Right lung (tissue), 5 donors: Measurements from ENCODE around the gene MLC1. TPM values are rescaled to one million over a fixed set of nuclear protein-coding genes. Genes with fewer than 3 reads are reported as not detected.

Experiments used
- DNase-seq, 2 donors: peaks; one replicate each; pipeline ENCODE4 v3.0.0-alpha.2; 2013
- polyA plus RNA-seq, 5 donors: library from polyadenylated mRNA; unstranded; fragments of 120-200 nt; gene quantifications; one replicate each; pipeline versions ENCODE4 v1.2.1 to v1.2.3, GENCODE V29; 2013; ENCODE audit warnings: inconsistent platforms in 1 of 5, low replicate concordance in 1 of 5; ENCODE audit not compliant: insufficient read length in 5 of 5, insufficient read depth in 1 of 5

The MLC1 gene
- polyA plus RNA-seq, 5 donors = 1.4 to 2.4 (median 2.0) TPM

- DNase-seq = no peak
Measured at GRCh38 chr22:50058061-50058905, 26.9 kb downstream of the MLC1 start, which contains the start of gene TTLL8. Gene TTLL8, minus strand, starts transcription at chr22:50058298.

DNA sequence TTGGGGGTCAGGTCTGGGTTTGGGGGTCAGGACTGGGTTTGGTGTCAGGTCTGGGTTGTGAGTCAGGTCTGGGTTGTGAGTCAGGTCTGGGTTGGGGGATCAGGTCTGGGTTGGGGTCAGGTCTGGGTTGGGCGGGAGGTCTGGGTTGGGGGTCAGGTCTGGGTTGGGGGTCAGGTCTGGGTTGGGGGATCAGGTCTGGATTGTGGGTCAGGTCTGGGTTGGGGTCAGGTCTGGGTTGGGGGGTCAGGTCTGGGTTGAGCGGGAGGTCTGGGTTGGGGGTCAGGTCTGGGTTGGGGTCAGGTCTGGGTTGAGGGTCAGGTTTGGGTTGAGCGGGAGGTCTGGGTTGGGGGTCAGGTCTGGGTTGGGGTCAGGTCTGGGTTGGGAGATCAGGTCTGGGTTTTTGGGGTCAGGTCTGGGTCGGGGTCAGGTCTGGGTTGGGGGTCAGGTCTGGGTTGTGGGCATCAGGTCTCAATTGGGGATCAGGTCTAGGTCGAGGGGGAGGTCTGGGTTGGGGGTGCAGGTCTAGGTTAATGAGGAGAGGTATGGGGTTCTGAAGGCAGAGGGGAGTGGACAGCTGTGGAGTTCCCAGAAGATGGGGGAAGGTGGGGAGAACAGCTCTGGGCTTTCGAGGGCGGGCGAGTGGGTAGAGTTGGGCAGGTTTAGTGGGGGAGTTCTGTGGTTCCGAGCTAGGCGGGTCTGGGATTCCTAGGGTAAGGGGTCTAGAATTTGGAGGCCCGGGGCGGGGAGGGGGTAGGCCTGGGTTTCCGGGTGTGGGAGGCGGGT, 27.8 kb downstream of the MLC1 start:
- no peak for DNase-seq

- no peak for DNase-seq
Measured at GRCh38 chr22:50056214-50056972, 28.8 kb downstream of the MLC1 start.

GRCh38 chr22:50053861-50054260, 31.4 kb downstream of the MLC1 start:
- DNase-seq = no peak

GRCh38 chr22:50051930-50052329, 33.3 kb downstream of the MLC1 start:
- no peak for DNase-seq

- no peak for DNase-seq
Measured at GRCh38 chr22:50049299-50050195, 35.7 kb downstream of the MLC1 start.

DNA sequence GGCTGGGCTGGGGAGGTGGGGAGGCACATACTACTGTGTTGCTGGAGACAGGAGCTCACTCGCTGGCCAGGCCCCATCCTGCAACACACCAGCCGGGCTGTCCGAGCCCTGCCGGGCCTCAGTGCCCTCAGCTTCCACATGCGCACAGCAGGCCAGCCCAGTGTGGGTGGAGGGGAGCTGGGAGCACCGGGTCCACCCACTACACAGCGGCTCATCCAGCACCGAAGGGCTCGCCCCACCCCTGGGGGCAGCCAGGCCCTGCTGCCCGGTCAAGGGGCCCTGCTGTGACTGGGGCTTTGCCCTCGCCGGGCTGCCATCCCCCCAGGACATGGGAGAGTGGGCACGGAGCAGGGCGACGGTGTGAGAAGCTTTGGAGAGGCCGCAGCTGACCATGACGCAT, 36.4 kb downstream of the MLC1 start:
- DNase-seq = no peak

GRCh38 chr22:50048061-50048765, 37.0 kb downstream of the MLC1 start:
- DNase-seq = no peak

GRCh38 chr22:50047346-50047745, 37.9 kb downstream of the MLC1 start:
- no peak for DNase-seq

- DNase-seq = no peak
Measured at GRCh38 chr22:50046481-50047245, 38.6 kb downstream of the MLC1 start.

DNA sequence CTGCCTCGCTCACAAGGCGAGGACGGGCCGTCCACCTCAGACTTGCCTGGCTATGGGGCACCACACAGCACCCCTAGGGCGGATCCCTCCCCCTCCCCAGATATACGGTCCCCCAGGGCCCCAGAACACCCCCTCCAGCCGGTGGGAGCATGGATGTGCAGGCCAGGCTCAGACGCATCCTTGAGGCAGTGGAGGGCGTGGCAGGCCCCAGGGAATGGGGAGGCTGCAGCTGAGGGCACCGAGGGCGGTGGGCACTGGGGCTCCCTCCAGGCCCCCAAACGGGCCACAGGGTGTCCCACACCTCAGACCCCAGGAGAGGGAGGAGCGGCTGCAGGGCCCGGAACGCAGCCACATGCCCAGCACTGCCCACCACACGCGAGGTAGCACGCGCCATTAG, 39.2 kb downstream of the MLC1 start:
- no peak for DNase-seq

DNA sequence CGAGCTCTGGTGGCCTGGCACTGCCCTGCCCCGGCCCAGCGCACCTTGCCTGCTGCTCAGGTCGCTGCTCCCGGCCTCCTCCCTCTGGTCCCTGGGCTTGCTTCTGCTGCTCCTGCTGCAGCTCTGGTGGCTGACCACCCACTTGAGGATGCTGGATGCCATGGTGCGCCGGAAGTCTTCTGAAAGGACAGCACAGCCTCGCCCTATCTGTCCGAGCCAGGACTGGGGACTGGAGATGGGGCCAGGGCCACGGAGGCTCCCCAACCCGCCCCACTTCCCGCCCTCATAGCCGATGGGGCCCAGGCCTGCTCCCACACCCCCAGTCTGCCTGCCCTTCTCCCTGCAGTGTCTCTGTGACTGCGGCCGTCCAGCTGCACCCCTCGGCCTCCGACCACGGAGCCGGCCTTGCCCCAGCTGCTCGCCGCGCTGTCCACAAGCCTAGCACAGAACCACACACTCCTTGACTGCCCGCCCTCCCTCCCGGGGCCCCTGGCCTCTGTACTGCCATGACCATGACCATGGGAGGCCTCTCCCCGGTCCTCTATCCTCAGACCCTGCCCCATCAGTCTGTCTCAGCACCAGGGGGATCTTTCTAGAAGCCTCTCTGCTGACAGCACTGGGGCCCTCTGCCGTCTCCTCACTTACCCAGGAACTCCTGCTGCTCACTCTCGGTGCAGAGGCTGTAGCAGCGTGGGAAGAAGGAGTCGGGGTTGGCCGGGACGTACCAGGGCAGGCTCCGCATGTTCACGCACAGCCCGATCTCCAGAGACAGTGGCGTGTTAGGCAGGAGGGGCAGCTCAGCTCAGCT, 39.8 kb downstream of the MLC1 start:
- DNase-seq = no peak

DNA sequence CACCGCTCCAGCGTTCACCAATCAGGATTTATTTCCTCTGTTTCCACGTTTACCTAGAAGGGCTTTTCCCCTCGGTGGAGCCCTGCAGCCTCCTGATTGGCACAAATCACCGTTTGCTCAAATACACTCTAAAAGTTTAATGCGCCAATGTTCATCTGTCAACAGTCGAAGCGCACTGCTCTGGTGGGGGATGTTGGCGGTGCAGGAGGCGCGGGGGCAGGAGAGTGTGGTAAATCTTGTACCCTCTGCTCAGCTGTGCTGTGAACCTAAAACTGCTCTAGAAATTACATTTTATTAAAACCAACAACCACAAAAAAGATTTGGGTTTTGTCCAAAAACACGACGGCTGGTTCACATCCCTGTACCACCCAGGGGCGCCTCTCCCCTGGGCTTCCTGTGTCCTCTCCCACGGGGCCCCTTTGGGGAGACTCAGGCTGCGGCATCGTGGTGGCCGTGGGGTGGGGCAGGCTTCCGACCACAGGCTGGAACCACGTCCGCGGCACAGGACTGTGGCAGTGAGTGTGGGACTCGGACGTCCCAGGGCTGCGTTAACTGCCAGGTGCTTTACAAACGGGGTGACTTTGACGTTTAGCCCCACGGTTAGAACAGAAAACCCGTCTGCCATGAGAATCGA, 40.6 kb downstream of the MLC1 start:
- DNase-seq = no peak

DNA sequence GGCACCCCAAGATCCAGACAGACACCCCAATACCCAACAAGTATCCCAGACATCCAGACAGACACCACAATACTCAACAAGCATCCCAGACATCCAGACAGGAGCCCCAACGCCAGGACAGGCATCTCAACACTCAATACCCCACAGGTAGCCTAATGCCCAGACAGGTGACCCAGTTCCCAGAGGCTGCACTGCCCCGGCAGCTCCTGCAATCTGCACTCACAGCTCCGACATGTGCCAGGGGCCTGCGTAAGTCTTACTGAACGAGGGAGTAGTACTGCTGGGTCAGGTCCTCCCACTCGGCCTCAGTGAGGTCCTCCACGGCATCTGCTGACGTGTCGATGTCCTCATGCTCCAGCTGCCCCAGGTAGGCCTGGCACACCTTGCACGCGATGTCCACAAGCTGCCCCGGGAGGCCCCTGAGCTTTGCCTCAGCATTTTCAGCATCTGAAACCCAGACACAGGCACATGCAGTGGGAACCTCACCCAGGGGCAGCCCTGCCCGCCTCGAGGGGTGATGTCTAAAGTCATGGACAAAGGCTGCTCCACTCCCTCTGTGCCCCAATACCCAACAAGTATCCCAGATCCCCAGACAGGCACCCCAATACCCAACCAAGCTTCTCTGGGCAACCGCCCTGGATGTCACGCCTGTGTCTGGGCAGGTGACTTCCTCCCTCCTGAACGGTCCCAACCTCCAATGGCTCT, 43.7 kb downstream of the MLC1 start:
- no peak for DNase-seq

DNA sequence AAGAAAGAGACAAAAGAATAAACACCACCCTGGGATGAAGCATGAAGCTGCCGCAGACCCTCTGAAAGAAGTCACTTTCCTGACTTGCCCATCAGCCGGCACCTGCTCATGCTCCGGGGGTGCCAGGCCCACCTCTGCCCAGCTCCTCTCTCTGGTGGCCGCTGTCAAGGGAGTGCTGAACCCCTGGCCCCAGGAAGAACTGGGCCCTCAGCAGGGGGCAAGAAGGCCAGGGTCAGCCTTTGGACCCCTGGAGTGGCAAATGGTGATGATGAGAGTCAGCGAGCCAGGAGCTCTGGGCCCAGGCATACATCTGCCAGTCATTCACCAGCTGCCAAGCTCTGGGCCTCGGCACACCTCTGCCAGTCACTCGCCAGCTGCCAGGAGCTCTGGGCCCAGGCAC, 44.5 kb downstream of the MLC1 start:
- DNase-seq = no peak

GRCh38 chr22:50039669-50040443, 45.4 kb downstream of the MLC1 start:
- no peak for DNase-seq
